Astrocyte of the spinal cord (primary cell): ENCODE results near the gene MCM9.
A peak's percentile ranks its signal among the peaks of the same experiment; 100 is the strongest.

Source experiments
- DNase-seq: peaks from one replicate; pipeline ENCODE4 v3.0.0; 2011; ENCODE audit warnings: low read depth, low spot score
- H3K4me3 ChIP-seq: 2 replicates; pipeline ENCODE4 v1.5.1; 2011; ENCODE audit warnings: low read depth, mild to moderate bottlenecking, low read length, moderate library complexity
- in situ Hi-C: cut with HindIII; loops from 2 replicates; pipeline ENCODE4 v1.10.0; 2017; ENCODE audit warnings: low sequenced_read_pairs
- TF ChIP-seq, protein P1 (sequence below): IDR thresholded peaks from 2 replicates; pipeline ENCODE4 v1.5.1; 2012; ENCODE audit warnings: low read depth, mild to moderate bottlenecking, low read length, inconsistent platforms

Gene MCM9

DNA sequence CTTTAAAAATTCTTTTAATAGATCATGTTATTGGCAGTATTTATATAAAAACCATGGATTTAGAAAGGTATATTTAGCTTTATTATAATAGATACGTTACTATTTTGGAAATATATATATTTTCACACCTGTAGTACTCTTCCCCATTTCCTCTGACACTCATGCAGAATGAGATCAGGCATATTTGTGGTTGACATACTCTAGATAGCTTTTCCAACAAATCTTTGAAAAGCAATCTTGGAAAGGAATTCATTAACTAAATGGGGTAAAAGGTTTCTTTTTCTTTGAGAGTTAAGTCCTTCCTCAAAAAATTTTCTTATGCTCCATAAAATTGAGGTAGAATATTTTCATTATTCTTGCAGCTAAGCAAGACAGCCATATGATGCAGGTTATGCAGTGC is 26.5 kb downstream of the MCM9 start:
- DNase-seq: peak; percentile 11
- TF ChIP-seq, protein P1, sequence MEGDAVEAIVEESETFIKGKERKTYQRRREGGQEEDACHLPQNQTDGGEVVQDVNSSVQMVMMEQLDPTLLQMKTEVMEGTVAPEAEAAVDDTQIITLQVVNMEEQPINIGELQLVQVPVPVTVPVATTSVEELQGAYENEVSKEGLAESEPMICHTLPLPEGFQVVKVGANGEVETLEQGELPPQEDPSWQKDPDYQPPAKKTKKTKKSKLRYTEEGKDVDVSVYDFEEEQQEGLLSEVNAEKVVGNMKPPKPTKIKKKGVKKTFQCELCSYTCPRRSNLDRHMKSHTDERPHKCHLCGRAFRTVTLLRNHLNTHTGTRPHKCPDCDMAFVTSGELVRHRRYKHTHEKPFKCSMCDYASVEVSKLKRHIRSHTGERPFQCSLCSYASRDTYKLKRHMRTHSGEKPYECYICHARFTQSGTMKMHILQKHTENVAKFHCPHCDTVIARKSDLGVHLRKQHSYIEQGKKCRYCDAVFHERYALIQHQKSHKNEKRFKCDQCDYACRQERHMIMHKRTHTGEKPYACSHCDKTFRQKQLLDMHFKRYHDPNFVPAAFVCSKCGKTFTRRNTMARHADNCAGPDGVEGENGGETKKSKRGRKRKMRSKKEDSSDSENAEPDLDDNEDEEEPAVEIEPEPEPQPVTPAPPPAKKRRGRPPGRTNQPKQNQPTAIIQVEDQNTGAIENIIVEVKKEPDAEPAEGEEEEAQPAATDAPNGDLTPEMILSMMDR: no peak
- in situ Hi-C loops: no loop called here
- no peak overlapping the region for H3K4me3 ChIP-seq

DNA sequence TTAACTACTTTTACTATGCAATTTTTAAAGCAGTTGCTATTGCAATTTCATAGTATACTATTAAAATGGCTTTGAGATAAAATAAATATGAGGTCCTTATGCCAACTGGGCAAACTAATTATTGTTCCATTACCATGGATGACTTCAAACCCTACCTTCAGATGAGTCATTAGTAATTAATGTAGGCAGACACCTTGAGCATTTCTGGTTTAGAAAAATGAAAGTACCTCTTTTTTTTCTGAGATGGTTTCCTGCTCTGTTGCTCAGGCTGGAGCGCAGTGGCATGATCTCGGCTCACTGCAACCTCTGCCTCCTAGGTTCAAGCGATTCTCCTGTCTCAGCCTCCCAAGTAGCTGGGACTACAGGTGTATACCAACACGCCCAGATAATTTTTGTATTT is 29.1 kb downstream of the MCM9 start:
- TF ChIP-seq, protein P1: no peak
- in situ Hi-C loops: no loop called here
- DNase-seq: no peak
- H3K4me3 ChIP-seq: no peak overlapping the region

DNA sequence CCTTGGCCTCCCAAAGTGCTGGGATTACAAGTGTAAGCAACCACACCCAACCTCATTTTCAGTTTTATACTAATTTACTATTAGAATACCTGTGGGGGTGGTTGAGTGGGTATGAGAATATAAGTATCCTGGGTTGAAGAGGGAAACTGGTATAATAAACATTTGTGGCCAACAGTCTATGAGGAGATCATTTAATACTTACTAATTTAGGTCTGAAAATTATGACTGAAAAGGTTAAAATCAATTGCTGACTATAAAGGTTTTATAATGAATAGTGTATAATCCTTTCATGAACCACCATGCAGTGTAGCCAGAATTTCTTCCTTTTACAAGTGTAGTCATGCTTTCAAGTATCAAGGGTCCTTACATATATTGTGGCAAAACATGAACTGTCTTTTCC is 29.9 kb downstream of the MCM9 start:
- TF ChIP-seq, protein P1: no peak
- no peak for DNase-seq
- in situ Hi-C loops: no loop called here
- no peak overlapping the region for H3K4me3 ChIP-seq

DNA sequence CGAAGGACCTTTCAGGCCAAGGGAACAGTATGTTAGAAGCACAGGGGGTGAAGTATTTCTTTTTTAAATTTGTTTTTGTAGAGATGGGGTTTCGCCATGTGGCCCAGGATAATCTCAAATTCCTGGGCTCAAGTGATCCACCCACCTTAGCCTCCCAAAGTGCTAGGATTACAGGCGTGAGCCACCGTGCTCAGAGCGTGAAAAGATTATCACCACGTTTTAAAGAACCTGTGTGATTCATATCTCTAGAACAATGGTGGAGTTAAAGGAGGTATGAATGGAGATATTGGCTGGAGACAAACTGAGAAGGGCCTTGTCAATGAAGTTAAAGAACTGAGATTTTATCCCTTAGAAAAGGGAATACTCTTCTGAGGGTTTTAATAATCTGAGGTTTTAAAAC is 31.3 kb downstream of the MCM9 start:
- TF ChIP-seq, protein P1: no peak
- DNase-seq: no peak
- no peak overlapping the region for H3K4me3 ChIP-seq
- in situ Hi-C loops: no loop called here

DNA sequence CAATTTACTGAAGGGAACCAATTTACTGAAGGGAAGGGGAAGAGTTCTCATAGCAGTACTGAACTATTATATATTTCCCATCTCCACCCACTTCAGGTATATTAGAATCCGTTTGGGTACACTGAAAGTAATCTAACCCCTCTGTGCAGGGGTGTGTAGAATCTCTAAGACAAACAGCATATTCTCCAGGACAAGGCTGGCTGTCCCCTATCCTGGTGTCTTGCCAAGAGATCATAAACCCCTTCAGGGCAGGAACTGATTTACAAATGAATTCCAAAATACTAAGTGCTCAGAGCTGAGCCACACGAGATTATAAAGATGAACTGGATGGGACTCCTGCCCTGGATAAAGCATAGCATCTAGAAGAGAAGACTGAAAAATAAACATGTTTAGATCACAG is 31.8 kb downstream of the MCM9 start:
- TF ChIP-seq, protein P1: no peak
- in situ Hi-C loops: no loop called here
- no peak for DNase-seq
- no peak overlapping the region for H3K4me3 ChIP-seq

DNA sequence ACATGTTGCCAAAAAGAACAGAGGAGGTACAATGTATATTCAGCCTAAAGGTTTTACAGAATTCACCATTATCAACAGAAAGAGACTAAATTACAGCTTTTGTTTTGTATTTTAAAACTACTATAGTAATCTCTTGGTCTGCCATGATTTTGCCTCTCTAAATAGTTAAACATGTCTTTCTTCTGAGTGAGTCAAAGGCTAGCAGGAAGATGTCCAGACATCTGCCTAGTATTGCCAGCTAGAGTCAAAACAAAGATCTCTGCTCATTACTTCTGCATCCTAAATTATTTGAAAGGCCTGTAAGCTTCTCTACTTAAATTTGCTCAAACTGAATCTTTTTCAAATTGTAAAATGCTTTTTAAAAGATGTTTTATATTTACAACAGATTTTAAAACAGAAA is 32.2 kb downstream of the MCM9 start:
- TF ChIP-seq, protein P1: no peak
- no peak overlapping the region for H3K4me3 ChIP-seq
- in situ Hi-C loops: no loop called here
- peak; percentile 47 for DNase-seq

DNA sequence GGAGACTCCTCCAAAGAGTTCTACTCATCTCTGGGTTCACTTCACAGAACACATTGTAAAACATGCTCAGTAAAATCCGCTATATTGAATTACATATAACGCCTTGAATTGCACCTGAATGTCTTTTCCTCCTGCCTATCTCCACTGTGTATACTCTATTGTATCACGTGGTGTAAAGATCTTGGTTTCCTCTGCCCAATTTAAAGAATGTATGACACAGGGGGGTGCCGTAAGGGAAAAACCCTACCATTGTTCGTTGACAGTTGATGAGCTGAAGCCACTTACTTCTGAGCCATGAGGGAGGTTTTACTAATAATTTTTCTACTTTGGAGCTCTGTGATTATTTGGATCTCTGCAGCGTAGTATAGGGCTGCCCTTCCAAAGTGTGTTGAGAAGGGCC is 35.0 kb downstream of the MCM9 start:
- no peak overlapping the region for H3K4me3 ChIP-seq
- in situ Hi-C loops: no loop called here
- DNase-seq: no peak
- TF ChIP-seq, protein P1: no peak
